Iris pigment epithelial cell (primary cell): ENCODE results near the gene PLXNC1.
A peak's percentile ranks its signal among the peaks of the same experiment; 100 is the strongest.

Experiments used
- DNase-seq: peaks from one replicate; pipeline ENCODE4 v3.0.0-alpha.2; 2011; ENCODE audit warnings: low read depth

Gene PLXNC1

GRCh38 chr12:94147991-94148738, at the start of gene PLXNC1:
TSS of gene PLXNC1 (plus strand) at chr12:94148577. CDS start at chr12:94148972, 395 bp downstream.
- DNase-seq = peak; percentile 73

- DNase-seq = no peak
Measured at GRCh38 chr12:94099191-94099590, 49.2 kb upstream of the PLXNC1 start.

DNA sequence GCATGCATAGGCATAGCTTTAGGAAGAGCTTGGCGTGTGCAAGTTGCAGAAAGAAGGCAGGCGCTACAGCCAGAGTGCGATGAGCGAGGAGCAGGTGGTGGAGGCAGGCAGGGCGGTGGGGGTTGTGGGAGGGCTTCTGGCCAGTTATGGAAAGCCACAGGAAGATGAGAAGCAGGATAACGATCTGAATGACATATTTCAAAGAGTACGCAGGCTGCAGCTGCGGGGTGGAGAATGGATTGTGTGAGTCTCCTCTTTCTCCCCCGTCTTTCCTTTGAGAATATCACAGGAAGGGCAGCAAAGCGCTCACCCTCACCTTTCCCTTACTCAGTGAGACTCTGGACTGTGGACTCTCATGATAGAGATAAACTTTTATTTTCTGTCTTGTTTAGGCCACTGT, 48.7 kb upstream of the PLXNC1 start:
- DNase-seq = peak; percentile 96

DNA sequence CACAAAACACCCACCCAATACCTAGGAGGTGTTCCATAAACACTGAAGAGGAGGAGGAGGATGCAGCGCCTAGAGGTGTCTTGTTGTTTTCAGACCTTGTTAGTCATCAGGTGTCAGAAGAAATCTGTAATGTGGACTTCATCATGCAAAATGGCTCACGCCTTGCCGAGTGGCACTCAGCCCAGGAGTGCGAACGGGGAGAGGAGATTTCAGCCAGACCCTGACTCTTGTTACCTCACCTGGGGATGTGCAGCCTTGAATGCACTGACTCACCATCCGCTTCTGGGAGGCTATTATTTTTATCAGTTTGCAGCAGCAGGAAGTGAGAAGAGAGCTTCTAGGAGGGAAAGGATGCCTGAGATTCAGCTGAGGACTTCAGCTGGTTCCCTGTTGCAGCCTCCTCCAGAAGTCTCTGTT, 48.2 kb upstream of the PLXNC1 start:
- DNase-seq = peak; percentile 94

- peak; percentile 70 for DNase-seq
Measured at GRCh38 chr12:94100990-94101737, 47.2 kb upstream of the PLXNC1 start.

GRCh38 chr12:94101738-94102660, 46.4 kb upstream of the PLXNC1 start:
- DNase-seq = peak; percentile 81

DNA sequence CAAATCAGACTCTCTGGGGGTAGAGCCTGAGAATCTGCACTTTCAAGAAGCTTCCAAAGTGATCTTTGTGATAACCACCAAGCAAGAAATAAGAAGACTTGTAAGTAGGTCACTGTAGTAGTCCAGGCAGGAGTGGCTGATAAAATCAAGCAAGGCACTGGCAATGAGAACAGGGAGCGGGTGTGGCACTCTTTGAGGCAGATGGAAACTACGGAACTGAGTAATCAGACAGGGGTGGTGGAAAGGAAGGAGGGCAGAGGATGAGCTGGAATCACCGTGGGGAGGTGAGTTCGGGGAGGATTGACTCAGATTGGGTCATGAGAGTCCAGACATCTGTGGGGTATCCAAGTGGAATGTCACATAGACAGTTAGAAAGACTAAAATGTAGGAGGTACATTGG, 44.4 kb upstream of the PLXNC1 start:
- no peak for DNase-seq

GRCh38 chr12:94107910-94108309, 40.5 kb upstream of the PLXNC1 start:
- DNase-seq = no peak

DNA sequence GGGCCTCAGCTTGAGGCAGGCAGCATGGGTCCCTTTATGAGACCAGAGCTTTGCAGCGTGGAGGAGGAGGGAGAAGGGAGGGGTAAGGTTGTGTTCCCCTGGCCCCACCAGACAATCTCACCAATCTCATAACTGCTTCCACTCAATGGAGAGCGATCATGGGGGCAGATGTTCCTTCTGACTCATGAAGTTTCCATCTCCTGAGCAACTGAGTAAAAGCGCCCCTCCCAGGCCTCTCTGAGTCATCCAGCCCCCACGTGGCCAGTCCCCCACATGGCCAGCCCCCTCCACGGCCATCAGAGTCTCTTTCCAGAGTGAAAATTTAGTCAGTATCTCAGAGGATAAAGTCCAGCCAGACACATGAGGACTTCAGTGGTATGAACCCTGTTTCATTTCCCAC, 39.2 kb upstream of the PLXNC1 start:
- peak; percentile 81 for DNase-seq

GRCh38 chr12:94110258-94110657, 38.1 kb upstream of the PLXNC1 start:
- no peak for DNase-seq

- DNase-seq = no peak
Measured at GRCh38 chr12:94111302-94111701, 37.1 kb upstream of the PLXNC1 start.

- no peak for DNase-seq
Measured at GRCh38 chr12:94112121-94112520, 36.3 kb upstream of the PLXNC1 start.

GRCh38 chr12:94114166-94114565, 34.2 kb upstream of the PLXNC1 start:
- DNase-seq = no peak

DNA sequence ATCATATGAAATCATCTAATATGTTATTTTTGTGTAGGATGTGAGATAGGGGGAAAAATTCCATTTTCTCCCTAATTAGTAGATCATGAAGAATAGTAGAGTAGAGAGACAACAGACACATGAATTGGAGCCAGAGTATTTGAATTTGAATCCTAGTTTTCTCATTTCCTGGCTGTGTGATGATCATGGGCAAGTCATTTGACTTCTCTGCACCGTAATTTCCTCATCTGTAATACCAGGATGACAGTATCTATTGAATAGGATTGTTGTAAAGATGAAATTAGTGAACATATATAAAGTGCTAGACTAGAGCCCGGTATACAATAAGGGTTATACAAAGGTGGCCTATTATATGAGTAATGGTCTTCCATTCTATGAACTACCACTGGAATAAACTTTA, 32.2 kb upstream of the PLXNC1 start:
- no peak for DNase-seq

DNA sequence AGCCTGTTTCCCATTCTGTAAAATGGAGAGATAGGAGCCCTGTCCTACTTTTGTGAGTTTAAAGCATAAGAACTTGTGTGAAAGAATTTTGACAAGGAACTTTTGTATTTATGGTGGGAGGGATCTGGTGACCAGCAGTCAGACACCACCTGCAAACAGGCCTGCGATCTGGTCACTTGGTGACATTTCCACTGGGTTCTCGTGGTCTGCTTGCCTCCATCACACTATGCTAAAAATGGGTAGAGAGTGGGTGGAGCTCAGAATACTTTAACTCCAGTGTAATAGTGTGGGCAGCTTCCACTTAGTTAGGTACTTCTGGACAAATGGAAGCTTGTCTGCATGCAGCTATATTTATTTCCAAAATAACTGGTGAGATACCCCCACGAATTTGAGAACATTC, 26.5 kb upstream of the PLXNC1 start:
- DNase-seq = no peak

GRCh38 chr12:94122591-94122990, 25.8 kb upstream of the PLXNC1 start:
- DNase-seq = no peak

- DNase-seq = no peak
Measured at GRCh38 chr12:94123127-94123526, 25.2 kb upstream of the PLXNC1 start.

DNA sequence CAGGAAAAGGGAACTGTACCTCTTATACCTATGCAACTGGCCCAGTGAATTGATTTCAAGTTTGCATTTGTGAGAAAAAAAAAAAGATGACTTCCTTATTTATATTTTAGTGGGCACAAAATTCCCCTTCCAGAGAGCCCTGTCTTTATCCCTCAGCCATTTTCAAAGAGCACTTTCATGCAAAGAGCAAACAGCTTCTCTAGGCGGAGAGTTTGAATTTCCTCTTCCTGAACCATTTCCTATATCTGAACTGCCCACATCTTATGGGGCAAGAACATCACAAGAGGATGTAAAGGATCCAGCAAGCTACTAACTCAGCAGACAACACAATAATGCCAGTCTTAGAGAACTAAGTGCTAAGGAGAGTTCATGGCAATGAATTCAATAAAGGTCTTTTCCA, 22.3 kb upstream of the PLXNC1 start:
- DNase-seq = no peak

- no peak for DNase-seq
Measured at GRCh38 chr12:94127239-94128131, 20.9 kb upstream of the PLXNC1 start.

DNA sequence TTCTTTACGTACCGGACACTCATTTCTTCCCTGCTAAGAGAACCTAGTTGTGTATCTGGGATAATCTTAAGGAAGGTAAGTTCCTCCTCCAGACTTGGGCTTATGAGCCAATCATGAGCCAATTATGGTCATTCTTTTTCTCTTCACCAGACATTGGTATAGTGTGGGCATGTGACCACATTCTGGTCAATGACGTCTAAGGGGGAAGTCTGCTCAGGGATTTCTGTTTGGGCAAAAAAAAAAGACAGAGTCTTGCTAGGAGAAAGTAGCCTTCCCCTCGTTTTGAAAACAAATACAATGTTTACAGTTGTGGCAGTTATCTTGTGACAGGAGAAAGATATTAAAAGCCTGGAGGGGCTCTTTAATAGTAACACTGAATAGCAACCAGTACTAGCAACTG, 20.1 kb upstream of the PLXNC1 start:
- DNase-seq = no peak
